ENCODE results near the gene EFHC1.

EFHC1 gene

DNA sequence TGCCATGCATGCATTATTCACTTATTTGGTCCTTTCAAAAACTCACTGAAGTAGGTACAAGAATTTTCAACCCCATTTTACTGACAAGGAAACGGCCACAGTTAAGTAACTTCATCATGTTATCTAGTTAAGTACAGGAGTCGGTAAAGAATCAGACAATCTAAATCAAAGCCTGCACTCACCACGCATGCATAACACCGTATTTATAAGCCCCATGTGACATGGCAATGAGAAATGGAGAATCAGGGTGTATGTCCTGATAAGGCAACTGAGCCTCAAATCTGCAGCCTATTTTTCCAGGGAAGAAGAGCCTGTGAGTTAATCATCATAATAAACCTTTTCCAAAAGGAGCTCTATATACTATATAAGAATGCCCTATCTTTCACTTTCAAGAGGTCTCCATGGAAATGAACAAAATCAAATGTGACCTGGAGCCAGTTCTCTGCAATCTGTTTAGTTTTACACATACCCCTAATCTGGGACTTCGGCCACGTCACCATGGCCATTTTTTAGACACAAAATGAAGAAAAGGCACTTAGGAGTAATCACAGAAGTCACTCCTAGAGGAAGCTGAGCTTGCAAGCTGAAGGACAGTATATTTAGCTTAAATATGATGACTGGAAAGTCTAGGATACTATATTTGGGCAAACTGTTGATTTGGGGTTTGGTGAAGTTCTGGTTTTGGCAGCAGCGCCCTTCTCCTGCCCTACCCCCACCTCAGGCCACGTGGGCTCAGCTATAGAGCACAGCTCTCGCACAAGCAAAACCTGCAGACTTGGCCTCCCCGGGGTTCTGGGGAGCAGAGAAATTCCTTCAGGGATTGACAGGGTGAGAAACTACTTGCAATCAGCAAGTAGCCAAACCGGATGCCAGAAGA is 137.5 kb downstream of the EFHC1 start:
- no peak for TF ChIP-seq TAF1 (IDR thresholded peaks at IDR 0.05; ENCODE audit: borderline replicate concordance, low read depth, low read length)
- no peak for FAIRE-seq
- no peak for DNase-seq (ENCODE audit: insufficient read length)

GRCh38 chr6:52558266-52559000 is 138.3 kb downstream of the EFHC1 start:
- FAIRE-seq (no peak), DNase-seq (ENCODE audit: insufficient read length) (no peak)
- TF ChIP-seq POLR2AphosphoS5 (IDR thresholded peaks at IDR 0.05; ENCODE audit: low read depth, low read length) (no peak), TAF1 (IDR thresholded peaks at IDR 0.05; ENCODE audit: borderline replicate concordance, low read depth, low read length) (no peak), POLR2A (IDR thresholded peaks at IDR 0.05; ENCODE audit: low read depth, low read length) (no peak)

DNA sequence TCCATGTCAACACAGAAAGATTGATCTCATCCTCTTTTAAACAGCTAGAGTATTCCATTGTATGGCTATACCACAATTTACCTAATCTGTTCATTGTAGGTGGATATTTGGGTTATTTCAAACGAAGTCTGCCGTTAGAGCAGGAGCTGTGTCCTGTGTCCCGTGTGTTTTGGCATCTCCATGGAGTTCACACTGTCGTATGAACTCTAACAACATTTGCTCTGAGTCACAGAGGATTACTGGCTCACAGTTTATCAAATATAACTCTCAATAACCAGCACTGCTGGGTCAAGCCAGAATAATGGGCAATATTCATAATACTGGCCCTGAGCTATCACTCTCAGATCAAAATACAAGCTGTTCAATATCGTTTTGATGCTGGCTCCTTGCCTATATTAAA is 140.3 kb downstream of the EFHC1 start:
- no peak for DNase-seq (ENCODE audit: insufficient read length)
- TF ChIP-seq TAF1 (IDR thresholded peaks at IDR 0.05; ENCODE audit: borderline replicate concordance, low read depth, low read length), result no peak
- no peak for TF ChIP-seq POLR2A (IDR thresholded peaks at IDR 0.05; ENCODE audit: low read depth, low read length)
- no peak for TF ChIP-seq POLR2AphosphoS5 (IDR thresholded peaks at IDR 0.05; ENCODE audit: low read depth, low read length)
- FAIRE-seq, result no peak

DNA sequence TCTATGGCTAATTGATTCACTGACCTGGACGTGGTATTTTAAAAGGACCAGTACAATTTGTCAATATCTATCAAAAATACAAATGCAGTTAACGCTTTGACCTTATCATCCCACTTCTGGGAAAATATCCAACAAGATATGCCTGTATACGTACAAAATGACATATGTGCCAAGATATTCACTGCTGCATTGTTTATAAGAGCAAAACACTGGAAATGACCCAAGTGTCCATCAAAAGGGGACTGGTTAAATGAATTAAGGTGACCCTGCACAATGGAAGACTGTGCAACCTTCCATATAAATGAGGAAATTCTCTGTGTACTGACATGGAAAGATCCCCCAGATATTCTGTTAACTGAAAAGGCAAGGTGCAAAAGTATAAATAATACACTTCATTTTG is 142.8 kb downstream of the EFHC1 start:
- TF ChIP-seq POLR2A (IDR thresholded peaks at IDR 0.05; ENCODE audit: low read depth, low read length) (no peak), TAF1 (IDR thresholded peaks at IDR 0.05; ENCODE audit: borderline replicate concordance, low read depth, low read length) (no peak), POLR2AphosphoS5 (IDR thresholded peaks at IDR 0.05; ENCODE audit: low read depth, low read length) (no peak)

DNA sequence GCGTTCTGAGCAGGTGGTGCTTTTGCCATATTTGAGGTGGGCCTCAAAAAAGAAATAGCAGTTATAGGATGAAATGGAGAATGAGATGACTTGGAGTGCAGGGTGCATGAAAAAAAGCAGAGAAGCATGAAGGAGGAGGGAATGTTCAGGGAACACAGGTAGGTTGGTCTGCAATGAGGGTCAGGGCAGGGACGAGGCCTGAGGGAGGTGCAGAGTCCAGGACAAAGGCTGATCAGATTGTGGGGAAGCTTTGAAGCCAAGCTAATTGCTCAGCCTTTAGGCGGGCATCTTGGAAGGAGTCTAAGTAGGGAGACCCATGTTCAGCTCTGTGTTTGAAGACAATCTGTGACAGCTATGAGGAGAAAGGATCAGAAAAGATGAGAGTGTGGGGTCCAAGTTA is 144.7 kb downstream of the EFHC1 start:
- DNase-seq (ENCODE audit: insufficient read length), result no peak
- TF ChIP-seq POLR2A (IDR thresholded peaks at IDR 0.05; ENCODE audit: low read depth, low read length) (no peak), POLR2AphosphoS5 (IDR thresholded peaks at IDR 0.05; ENCODE audit: low read depth, low read length) (no peak), TAF1 (IDR thresholded peaks at IDR 0.05; ENCODE audit: borderline replicate concordance, low read depth, low read length) (no peak)
- FAIRE-seq, result no peak

More for the DNA sequence above, 142.8 kb downstream of the EFHC1 start:
- DNase-seq (ENCODE audit: insufficient read length) (no peak), FAIRE-seq (no peak)

DNA sequence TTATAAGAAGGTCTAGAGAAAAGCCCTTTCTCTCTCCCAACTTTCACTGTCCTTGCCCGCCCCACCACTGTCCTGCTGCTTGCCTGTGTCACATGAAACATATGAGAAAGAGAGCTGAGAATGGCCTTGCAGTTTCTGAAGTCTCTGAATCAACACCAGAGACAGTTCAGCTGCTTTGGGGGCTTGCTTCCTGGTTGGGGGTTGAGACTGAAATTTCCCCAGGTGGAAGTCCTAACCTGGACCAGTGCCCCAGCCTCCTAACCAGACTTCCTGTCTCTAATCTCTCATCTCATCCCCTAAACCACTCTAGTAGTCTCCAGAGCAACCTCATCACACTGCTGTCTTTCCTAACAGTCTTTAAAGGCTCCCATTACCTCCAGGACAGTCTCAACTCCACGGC is 146.1 kb downstream of the EFHC1 start:
- DNase-seq (ENCODE audit: insufficient read length), result no peak
- TF ChIP-seq POLR2AphosphoS5 (IDR thresholded peaks at IDR 0.05; ENCODE audit: low read depth, low read length) (no peak), TAF1 (IDR thresholded peaks at IDR 0.05; ENCODE audit: borderline replicate concordance, low read depth, low read length) (no peak), POLR2A (IDR thresholded peaks at IDR 0.05; ENCODE audit: low read depth, low read length) (no peak)
- no peak for FAIRE-seq

DNA sequence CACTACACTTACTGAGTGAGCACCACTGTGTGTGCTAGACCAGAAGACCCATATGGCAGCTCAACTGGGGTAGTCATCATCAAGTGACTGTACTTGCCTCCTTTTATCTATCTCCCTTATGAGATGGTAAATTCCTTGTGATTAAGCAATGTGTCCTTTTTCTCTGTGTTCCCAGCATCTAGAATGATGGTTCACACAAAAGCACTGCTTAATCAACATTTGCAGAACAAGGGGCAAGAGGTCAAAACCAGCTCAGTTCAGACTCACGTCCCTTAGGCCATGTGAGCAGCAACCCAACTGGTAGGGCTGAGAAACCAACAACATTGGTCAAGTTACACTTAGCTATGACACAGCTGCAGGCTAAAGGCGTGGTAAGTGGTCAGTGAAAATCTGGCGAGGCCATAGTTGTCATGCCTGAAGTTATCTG is 146.7 kb downstream of the EFHC1 start:
- FAIRE-seq (peak; percentile 63), DNase-seq (ENCODE audit: insufficient read length) (no peak)
- TF ChIP-seq TAF1 (IDR thresholded peaks at IDR 0.05; ENCODE audit: borderline replicate concordance, low read depth, low read length) (no peak), POLR2A (IDR thresholded peaks at IDR 0.05; ENCODE audit: low read depth, low read length) (no peak), POLR2AphosphoS5 (IDR thresholded peaks at IDR 0.05; ENCODE audit: low read depth, low read length) (no peak)

DNA sequence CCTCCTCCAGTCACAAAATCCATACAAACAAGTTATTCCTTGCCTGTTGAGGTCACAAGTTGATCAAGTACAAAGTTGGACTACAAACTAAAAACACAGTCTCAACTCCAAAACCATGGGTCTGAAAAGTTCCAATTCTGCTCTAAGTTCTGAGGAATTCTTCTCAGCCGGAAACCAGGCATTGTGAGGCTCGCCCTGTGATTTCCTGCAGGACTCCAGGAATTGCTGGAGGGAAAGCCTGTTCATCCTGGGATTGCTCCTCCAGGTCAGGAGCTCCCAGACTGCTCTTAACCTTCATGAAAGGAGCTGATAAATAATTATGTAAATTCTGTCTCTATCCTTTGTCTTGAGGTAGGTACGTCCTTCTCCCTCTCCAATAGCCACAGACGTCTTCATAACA is 148.2 kb downstream of the EFHC1 start:
- no peak for TF ChIP-seq POLR2A (IDR thresholded peaks at IDR 0.05; ENCODE audit: low read depth, low read length)
- no peak for TF ChIP-seq TAF1 (IDR thresholded peaks at IDR 0.05; ENCODE audit: borderline replicate concordance, low read depth, low read length)
- TF ChIP-seq POLR2AphosphoS5 (IDR thresholded peaks at IDR 0.05; ENCODE audit: low read depth, low read length), result no peak

GRCh38 chr6:52570291-52570700 is 150.2 kb downstream of the EFHC1 start:
- TF ChIP-seq POLR2AphosphoS5 (IDR thresholded peaks at IDR 0.05; ENCODE audit: low read depth, low read length) (no peak), POLR2A (IDR thresholded peaks at IDR 0.05; ENCODE audit: low read depth, low read length) (no peak), TAF1 (IDR thresholded peaks at IDR 0.05; ENCODE audit: borderline replicate concordance, low read depth, low read length) (no peak)
- no peak for FAIRE-seq

More for the DNA sequence above, 148.2 kb downstream of the EFHC1 start:
- DNase-seq (ENCODE audit: insufficient read length), result no peak
- FAIRE-seq, result no peak

DNA sequence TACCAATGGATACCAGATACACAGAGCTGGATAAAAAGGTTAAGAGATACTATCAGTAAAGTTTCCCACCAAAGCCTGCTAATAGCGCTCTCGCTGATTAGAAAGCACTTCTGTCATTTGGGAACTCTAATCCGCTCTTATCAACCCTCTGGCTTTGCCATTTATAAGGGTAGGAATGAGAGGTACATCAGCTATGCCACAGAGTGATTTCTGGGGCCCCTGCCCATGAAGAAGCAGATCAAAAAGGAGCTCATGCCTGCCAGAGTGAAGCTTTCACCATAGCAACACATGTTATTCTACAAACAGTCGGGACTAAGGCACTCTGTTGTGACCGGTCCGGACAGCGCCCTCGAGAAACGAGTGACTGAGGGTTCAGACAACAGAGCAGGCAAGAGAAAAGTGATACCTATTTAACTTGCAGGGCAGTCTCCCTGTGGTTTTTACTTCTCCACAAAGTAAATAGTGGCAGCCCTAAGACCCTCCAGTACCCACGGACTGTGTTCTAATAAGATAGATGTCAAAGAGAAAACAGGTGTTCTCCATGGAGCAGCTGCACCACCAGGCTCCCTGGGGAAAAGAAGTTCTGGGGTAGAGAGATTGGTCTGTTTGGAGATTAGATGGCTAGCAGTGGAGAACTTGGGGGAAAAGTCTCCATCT is 151.1 kb downstream of the EFHC1 start:
- no peak for TF ChIP-seq POLR2AphosphoS5 (IDR thresholded peaks at IDR 0.05; ENCODE audit: low read depth, low read length)
- TF ChIP-seq POLR2A (IDR thresholded peaks at IDR 0.05; ENCODE audit: low read depth, low read length), result no peak
- no peak for TF ChIP-seq TAF1 (IDR thresholded peaks at IDR 0.05; ENCODE audit: borderline replicate concordance, low read depth, low read length)
- FAIRE-seq (no peak), DNase-seq (ENCODE audit: insufficient read length) (no peak)

More at GRCh38 chr6:52570291-52570700, 150.2 kb downstream of the EFHC1 start:
- no peak for DNase-seq (ENCODE audit: insufficient read length)

DNA sequence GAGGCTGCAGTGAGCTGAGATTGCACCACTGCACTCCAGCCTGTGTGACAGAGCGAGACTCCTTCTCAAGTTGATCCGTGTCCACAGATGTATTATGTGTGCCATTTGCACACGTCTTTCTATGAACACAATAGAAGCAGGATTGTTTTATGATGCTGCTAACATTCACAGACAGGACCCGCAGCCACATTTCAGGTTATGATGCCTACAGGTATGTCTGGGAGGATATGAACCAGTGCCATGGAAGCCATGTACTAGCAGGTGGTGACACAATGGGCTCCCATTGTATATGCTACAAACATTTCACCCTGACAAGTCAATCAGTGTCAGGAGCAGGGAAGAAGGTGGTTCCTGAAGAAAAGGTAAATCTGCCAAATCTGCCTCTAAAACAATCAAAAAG is 152.4 kb downstream of the EFHC1 start:
- no peak for FAIRE-seq
- TF ChIP-seq POLR2A (IDR thresholded peaks at IDR 0.05; ENCODE audit: low read depth, low read length) (no peak), POLR2AphosphoS5 (IDR thresholded peaks at IDR 0.05; ENCODE audit: low read depth, low read length) (no peak), TAF1 (IDR thresholded peaks at IDR 0.05; ENCODE audit: borderline replicate concordance, low read depth, low read length) (no peak)

More for the DNA sequence above, 152.4 kb downstream of the EFHC1 start:
- no peak for DNase-seq (ENCODE audit: insufficient read length)

Measured in GM12892 (cell line).